ENCODE results near the gene MYRF.

MYRF gene

DNA sequence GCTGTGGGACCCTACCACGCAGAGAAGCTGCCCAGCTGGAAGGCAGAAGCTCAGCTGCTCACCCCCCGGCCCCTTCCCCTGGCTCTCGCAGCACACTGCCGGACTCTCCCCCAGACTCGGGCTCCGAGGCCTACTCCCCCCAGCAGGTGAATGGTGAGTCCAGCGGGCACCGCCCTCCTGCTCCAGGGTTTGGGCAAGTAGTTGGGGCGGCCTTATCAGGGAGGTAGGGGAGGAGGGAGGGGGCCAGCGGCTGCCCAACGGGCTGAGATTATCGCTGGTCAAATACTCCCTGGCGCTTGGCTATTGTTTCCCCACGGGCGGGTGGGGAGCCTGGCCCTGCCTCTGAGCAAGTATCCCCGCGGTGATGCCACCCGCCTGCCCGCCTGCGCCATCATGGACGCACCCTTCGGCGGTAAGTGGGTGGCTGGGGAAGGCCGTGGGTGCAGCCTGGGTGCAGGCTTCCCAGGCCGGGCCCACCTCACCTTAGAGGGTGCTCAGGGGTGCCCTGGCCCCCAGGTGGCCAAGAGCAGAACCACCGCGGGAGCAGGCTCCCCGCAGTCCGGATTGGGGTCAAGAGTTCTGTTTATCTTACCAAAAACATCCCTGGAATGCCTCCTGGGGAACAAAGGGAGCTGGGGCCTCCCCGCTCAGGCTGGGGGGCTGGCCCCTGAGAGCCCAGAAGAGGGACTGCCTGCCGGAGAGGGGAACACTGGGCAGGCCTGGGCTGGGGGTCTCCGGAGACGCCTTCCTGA lies 16.9 kb downstream of the MYRF start:
- intact Hi-C loops (cut with DNase I) = no loop called here
- no peak for DNase-seq

- peak in 5 of 42 donors; percentile 30 to 45 (median 34) for DNase-seq
- intact Hi-C loops (cut with DNase I) = no loop called here
These were observed 17.7 kb downstream of the MYRF start for GRCh38 chr11:61769946-61770683.

DNA sequence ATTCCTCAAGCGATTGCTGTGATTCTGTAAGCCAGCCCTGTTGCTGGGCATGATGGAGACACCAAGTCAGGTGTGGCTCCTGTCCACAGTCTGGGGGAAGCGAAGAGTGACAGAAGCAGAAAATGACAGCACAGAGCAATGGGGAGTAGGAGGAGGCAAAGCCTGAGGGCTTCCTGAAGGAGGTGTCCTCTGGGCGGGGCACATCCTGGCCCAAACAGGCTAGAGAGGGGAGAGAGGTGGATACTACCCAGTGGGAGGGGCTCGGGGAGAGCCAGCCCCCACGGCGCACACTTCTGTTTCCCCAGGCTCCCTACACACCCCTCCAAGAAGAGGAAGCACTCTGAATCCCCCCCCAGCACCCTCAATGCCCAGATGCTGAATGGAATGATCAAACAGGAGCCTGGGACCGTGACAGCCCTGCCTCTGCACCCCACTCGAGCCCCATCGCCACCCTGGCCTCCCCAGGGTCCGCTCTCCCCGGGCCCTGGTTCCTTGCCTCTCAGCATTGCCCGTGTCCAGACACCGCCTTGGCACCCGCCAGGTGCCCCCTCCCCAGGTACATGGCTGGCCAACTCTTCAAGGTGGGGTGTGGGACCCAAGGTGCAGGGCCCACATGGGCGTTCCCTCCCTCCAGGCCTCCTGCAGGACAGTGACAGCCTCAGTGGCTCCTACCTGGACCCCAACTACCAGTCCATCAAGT lies 18.9 kb downstream of the MYRF start:
- intact Hi-C loops (cut with DNase I) = no loop called here
- no peak for DNase-seq

DNA sequence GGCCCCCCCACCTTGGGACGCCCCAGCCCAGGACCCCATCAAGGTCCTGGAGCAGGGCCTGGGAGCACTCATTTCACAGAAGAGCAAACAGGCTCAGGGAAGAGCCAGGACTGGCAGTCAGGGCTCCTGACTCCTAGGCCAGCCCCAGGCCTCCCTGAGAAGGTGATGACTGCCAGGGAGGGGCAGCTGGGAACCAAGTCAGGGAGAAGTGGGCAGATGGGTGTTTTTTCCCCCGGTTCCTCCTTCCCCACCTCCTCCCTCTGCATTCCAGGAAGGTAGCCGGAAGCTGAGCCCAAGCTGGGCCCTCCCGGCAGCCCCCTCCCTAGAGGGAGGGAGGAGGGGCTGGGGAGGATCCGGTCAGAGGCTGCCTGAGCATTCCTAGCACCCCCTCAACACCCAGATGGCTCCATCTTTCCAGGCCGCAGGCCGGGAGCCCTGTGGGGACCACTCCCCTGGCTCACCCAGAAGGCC lies 19.6 kb downstream of the MYRF start:
- no peak for DNase-seq
- intact Hi-C loops (cut with DNase I) = no loop called here

- intact Hi-C loops (cut with DNase I) = no loop called here
- DNase-seq = no peak
These were observed 20.9 kb downstream of the MYRF start for GRCh38 chr11:61773356-61773755.

DNA sequence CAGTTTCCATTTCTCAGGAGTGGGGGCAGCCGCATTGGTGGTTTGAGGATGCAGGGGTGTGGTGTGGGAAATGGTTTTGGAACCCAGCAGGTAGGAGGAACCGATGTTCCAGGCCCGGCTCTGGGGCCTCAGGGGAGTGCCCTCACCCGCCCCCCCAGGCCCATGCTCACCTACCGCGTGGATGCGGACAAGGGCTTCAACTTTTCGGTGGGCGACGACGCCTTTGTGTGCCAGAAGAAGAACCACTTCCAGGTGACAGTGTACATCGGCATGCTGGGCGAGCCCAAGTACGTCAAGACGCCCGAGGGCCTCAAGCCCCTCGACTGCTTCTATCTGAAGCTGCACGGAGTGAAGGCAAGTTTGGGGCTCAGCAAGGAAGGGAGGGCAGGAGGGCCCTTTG lies 21.4 kb downstream of the MYRF start:
- intact Hi-C loops (cut with DNase I) = no loop called here
- DNase-seq = no peak

DNA sequence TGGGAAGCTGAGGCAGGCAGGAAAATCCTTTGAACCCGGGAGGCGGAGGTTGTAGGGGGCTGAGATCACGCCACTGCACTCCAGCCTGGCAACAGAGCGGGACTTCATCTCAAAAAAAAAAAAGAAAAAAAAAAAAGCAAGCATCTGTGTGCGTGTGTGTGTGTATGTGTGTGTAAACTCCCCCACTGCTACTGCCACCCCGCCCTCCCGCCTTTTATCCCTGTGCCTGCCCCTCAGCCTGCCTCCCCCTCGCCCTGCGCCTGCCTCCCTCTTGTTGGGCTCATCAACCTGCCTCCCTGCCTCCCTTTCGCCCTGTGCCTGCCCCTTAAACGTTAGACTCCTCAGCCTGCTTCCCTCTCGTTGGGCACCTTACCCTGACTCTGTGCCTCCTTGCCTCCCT lies 22.0 kb downstream of the MYRF start:
- DNase-seq = peak in 6 of 42 donors; percentile 48 to 74 (median 56)
- intact Hi-C loops (cut with DNase I) = no loop called here

DNA sequence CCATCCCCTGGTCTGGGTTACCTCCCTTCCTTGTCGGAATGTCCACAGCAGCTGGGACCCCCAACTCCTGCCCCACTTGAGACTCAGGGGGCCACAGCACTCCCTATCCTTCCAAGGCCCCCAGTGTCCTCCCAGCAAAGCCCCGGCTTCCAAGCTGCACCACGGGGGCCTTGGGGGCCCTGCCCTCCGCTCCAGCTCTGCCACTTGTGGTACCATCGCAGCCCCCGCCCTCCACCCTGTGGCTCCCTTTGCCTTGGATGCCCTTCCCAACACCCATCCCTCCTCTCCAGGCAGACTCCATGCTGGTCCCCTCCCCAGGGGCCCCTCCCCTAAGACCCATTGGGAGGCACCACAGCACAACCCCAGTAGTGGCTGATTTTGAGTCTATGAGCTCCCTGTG lies 22.7 kb downstream of the MYRF start:
- no peak for DNase-seq
- intact Hi-C loops (cut with DNase I) = no loop called here

- DNase-seq = no peak
- intact Hi-C loops (cut with DNase I) = no loop called here
These were observed 23.4 kb downstream of the MYRF start for GRCh38 chr11:61775606-61776554.

DNA sequence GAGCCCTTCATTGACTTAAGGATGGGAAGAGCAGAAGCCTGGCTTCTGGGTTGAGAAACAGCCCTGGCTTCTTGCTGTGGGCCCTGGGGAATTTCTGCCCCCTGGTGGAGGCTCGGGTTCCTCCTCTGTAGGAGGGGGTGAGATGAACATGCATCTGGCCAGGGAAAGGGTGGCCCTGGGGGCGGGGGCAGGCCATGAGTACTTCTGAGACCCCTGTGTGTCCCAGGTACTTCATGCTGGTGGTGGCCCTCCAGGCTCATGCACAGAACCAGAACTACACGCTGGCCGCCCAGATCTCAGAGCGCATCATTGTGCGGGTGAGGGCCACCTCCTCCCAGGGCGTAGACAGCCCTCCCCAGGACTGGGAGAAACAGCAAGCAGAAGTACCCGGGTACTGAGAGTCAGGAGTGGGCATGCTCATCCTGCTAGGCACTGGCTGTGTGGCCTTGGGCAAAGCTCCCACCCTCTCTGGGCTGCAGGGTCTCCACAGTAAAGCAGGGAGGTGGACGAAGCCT lies 24.2 kb downstream of the MYRF start:
- intact Hi-C loops (cut with DNase I) = no loop called here
- DNase-seq = peak in 41 of 42 donors; percentile 49 to 92 (median 76)

DNA sequence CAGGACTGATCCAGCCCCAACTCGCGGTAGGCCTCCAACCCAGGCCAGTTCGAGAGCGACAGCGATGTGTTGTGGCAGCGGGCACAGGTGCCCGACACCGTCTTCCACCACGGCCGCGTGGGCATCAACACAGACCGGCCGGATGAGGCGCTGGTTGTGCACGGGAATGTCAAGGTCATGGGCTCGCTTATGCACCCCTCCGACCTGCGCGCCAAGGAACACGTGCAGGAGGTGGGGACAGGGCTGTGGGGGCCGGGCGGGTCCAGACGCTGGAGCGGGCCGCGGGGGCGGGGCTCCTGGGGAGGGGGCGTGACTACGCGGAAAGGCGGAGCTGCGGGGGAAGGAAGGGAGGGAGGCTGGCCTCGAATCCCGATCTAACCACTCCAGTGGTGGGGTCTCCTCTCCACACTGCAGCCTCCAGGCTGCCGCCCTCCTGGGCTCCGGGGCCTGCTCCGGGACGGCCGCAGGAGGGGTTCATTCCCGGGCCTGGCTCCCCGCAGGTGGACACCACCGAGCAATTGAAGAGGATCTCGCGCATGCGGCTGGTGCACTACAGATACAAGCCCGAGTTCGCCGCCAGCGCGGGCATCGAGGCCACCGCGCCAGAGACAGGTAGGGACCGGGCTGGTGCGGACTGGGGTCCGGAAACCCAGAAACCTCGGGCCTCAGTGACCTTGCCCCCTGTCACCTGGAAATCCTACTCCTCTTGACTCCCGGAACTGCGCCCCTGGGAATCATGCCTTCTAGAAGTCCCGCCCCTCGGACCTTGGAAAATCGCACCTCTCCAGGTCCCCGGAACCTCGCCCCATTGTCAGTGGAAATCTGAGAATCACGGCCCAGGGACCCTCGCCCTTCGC lies 25.0 kb downstream of the MYRF start:
- DNase-seq = peak in 28 of 42 donors; percentile 30 to 78 (median 54)
- intact Hi-C loops (cut with DNase I) = no loop called here

DNA sequence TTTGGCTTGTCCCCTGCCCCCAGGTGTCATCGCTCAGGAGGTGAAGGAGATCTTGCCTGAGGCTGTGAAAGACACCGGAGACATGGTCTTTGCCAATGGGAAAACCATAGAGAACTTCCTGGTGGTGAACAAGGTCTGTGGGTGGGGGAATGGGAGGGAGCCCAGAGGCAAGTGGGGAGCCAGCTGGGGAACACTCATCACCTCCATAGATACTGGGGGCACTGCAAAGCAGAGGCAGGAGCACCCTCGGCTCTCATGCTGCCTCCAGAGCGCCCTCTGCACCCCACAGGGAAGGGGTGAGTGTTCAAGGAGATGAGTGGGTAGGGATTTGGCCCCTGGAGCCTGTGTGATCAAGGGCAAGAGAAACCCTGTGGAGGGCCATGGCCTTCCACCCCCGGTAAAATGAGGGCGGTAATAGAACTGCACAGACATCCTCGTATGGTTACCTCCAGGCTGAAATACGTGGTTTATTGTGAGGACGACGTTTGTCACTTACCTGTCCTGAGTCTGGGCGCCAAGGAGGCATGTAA lies 26.0 kb downstream of the MYRF start:
- intact Hi-C loops (cut with DNase I) = no loop called here
- no peak for DNase-seq

GRCh38 chr11:61778920-61779650 lies 26.6 kb downstream of the MYRF start:
- intact Hi-C loops (cut with DNase I) = no loop called here
- peak in 1 of 42 donors; percentile 1 for DNase-seq

GRCh38 chr11:61779666-61780525 lies 27.5 kb downstream of the MYRF start:
- intact Hi-C loops (cut with DNase I) = no loop called here
- peak in 1 of 42 donors; percentile 0 for DNase-seq

- DNase-seq = no peak
- intact Hi-C loops (cut with DNase I) = no loop called here
These were observed 28.2 kb downstream of the MYRF start for GRCh38 chr11:61780581-61781162.
